WERI-Rb-1 (cell line): ENCODE results near the gene TPPP2.
A peak's percentile ranks its signal among the peaks of the same experiment; 100 is the strongest.
"Not testable (repeated sequence)": the region's sequence is repeated elsewhere in the genome, so short reads cannot be mapped to it uniquely, and the experiment has no call there.

Experiments
- DNase-seq: peaks from one replicate; pipeline ENCODE4 v3.0.0-alpha.2; 2020
- H3K27ac ChIP-seq: fragments of 250-450 bp; sonication (Bioruptor Pico); 2 replicates; pipeline ENCODE4 v1.5.1; 2020; ENCODE audit warnings: mild to moderate bottlenecking, moderate library complexity
- H3K27me3 ChIP-seq: fragments of 250-450 bp; sonication (Bioruptor Pico); 2 replicates; pipeline ENCODE4 v1.5.1; 2021; ENCODE audit warnings: mild to moderate bottlenecking, low read depth, moderate library complexity; ENCODE audit not compliant: insufficient read depth, severe bottlenecking
- H3K36me3 ChIP-seq: fragments of 250-450 bp; sonication (Bioruptor Pico); 2 replicates; pipeline ENCODE4 v1.5.1; 2020; ENCODE audit warnings: mild to moderate bottlenecking, moderate library complexity
- H3K4me3 ChIP-seq: 2 replicates; pipeline ENCODE4 v1.5.1; 2011; ENCODE audit warnings: low read depth, mild to moderate bottlenecking, control low read depth, low read length
- H3K9me3 ChIP-seq: fragments of 250-450 bp; sonication (Bioruptor Pico); 2 replicates; pipeline ENCODE4 v1.5.1; 2021; ENCODE audit warnings: mild to moderate bottlenecking, moderate library complexity; ENCODE audit not compliant: severe bottlenecking
- CTCF ChIP-seq: IDR thresholded peaks from 2 replicates; pipeline ENCODE4 v1.5.1; 2011; ENCODE audit warnings: low read depth, mild to moderate bottlenecking, control low read depth, inconsistent platforms, low read length

The TPPP2 gene

GRCh38 chr14:21038441-21039422 is 8.7 kb downstream of the TPPP2 start:
- Histone ChIP-seq H3K4me3 (no peak overlapping the region), H3K27ac (peak overlapping the region; percentile 51), H3K9me3 (no peaks in the 10 kb centered on the region), H3K36me3 (no peaks in the 10 kb centered on the region), H3K27me3 (no peaks in the 10 kb centered on the region)
- peak; percentile 89 for DNase-seq
- TF ChIP-seq CTCF: no peak

GRCh38 chr14:21039585-21040369 is 9.8 kb downstream of the TPPP2 start:
- DNase-seq: peak; percentile 63
- no peak overlapping the region for H3K4me3 ChIP-seq
- peak; percentile 67 for TF ChIP-seq CTCF

GRCh38 chr14:21040370-21040925 is 10.4 kb downstream of the TPPP2 start:
- TF ChIP-seq CTCF: no peak
- Histone ChIP-seq H3K9me3 (no peaks in the 10 kb centered on the region), H3K27me3 (no peaks in the 10 kb centered on the region), H3K27ac (no peak overlapping the region; the same call in 1 of the 2 replicates), H3K36me3 (no peaks in the 10 kb centered on the region), H3K4me3 (no peak overlapping the region)
- no peak for DNase-seq

More at GRCh38 chr14:21039585-21040369, 9.8 kb downstream of the TPPP2 start:
- Histone ChIP-seq H3K27me3 (no peaks in the 10 kb centered on the region), H3K27ac (peak overlapping the region; percentile 51), H3K36me3 (no peaks in the 10 kb centered on the region), H3K9me3 (no peaks in the 10 kb centered on the region)

- not testable (repeated sequence) for H3K36me3 ChIP-seq, DNase-seq, H3K27ac ChIP-seq, H3K4me3 ChIP-seq, H3K27me3 ChIP-seq, H3K9me3 ChIP-seq
Observed at GRCh38 chr14:21040941-21041340, 10.9 kb downstream of the TPPP2 start.

GRCh38 chr14:21041676-21042433 is 11.8 kb downstream of the TPPP2 start, which contains the start of gene RNASE7:
RNASE7 (plus strand) TSS chr14:21042362; CDS start chr14:21042993, 631 bp downstream.
- TF ChIP-seq CTCF: no peak
- Histone ChIP-seq H3K36me3 (no peaks in the 10 kb centered on the region), H3K4me3 (no peak within 1 kb of the TSS), H3K9me3 (no peaks in the 10 kb centered on the region), H3K27me3 (no peaks in the 10 kb centered on the region), H3K27ac (no peak within 1 kb of the TSS)
- DNase-seq: no peak
